Endodermal cell (in vitro differentiated cells): ENCODE data around the gene PDE4D. TPM values are rescaled to one million over a fixed set of nuclear protein-coding genes. Genes with fewer than 3 reads are reported as not detected.
"Not testable (repeated sequence)": the region's sequence is repeated elsewhere in the genome, so short reads cannot be mapped to it uniquely, and the experiment has no call there.

Source experiments
- DNase-seq: peaks from one replicate; pipeline ENCODE4 v3.0.0-alpha.2; 2017
- H3K27ac ChIP-seq: 2 replicates; pipeline ENCODE4 v1.5.1; 2013; ENCODE audit warnings: mild to moderate bottlenecking, low read depth, low read length, moderate library complexity
- H3K27me3 ChIP-seq: 2 replicates; pipeline ENCODE4 v1.6.1; 2013; ENCODE audit warnings: mild to moderate bottlenecking, low read length, moderate library complexity; ENCODE audit not compliant: insufficient read depth, control insufficient read depth, poor library complexity, severe bottlenecking
- H3K36me3 ChIP-seq: 2 replicates; pipeline ENCODE4 v1.7.0; 2013; ENCODE audit warnings: mild to moderate bottlenecking, low read length, moderate library complexity; ENCODE audit not compliant: control insufficient read depth, insufficient read depth
- H3K4me1 ChIP-seq: one replicate; pipeline ENCODE4 v1.7.0; 2013; ENCODE audit warnings: low read length; ENCODE audit not compliant: control insufficient read depth, insufficient read depth
- H3K4me3 ChIP-seq: 2 replicates; pipeline ENCODE4 v1.5.1; 2013; ENCODE audit warnings: mild to moderate bottlenecking, low read length, moderate library complexity
- H3K9ac ChIP-seq: 2 replicates; pipeline ENCODE4 v1.6.1; 2013; ENCODE audit warnings: mild to moderate bottlenecking, low read length, moderate library complexity; ENCODE audit not compliant: poor library complexity, severe bottlenecking; ENCODE audit errors: extremely low read depth
- H3K9me3 ChIP-seq: 2 replicates; pipeline ENCODE4 v1.6.1; 2013; ENCODE audit warnings: mild to moderate bottlenecking, low read length, moderate library complexity; ENCODE audit not compliant: control insufficient read depth
- H3K27ac Mint-ChIP-seq: 2 replicates; pipeline ENCODE4 v1.8.0; 2020; ENCODE audit warnings: mixed read lengths
- H3K27me3 Mint-ChIP-seq: 2 replicates; pipeline ENCODE4 v1.8.0; 2021; ENCODE audit warnings: mild to moderate bottlenecking, mixed read lengths; ENCODE audit not compliant: insufficient read depth
- H3K36me3 Mint-ChIP-seq: 2 replicates; pipeline ENCODE4 v1.8.0; 2020; ENCODE audit warnings: low read depth, mixed read lengths
- H3K4me1 Mint-ChIP-seq: 2 replicates; pipeline ENCODE4 v1.8.0; 2020; ENCODE audit warnings: mixed read lengths
- H3K4me3 Mint-ChIP-seq: 2 replicates; pipeline ENCODE4 v1.8.0; 2020; ENCODE audit warnings: mild to moderate bottlenecking, moderate library complexity, mixed read lengths
- H3K9me3 Mint-ChIP-seq: 2 replicates; pipeline ENCODE4 v1.8.0; 2020; ENCODE audit warnings: mild to moderate bottlenecking, mixed read lengths
- WGBS, 2 experiments: methylation state at CpG; one replicate each; pipeline versions ENCODE4 v1.1.5 to v1.1.7; 2013; ENCODE audit warnings: missing lambda C conversion rate in 2 of 2, mixed read lengths in 1 of 2; ENCODE audit not compliant: insufficient coverage in 1 of 2, insufficient read length in 1 of 2; 5-methylcytosine and 5-hydroxymethylcytosine counted together
- total RNA-seq, 2 donors: library from RNA; stranded (reverse); fragmentation: NEBNext Ultra II Directional in 1 of 2; extraction: Animal tissue kit (Norgen Biotek cat#: 25700) in 1 of 2; gene quantifications; 2 replicates in 1 of 2; 3 replicates in 1 of 2; pipeline ENCODE4 v1.2.1, GENCODE V29; 2021
- TF ChIP-seq, protein P1 (sequence below): fragments of 200-600 bp; sonication (generic); conservative IDR thresholded peaks from 2 replicates; pipeline ENCODE4 v1.5.0; 2021; ENCODE audit warnings: antibody characterized with exemption, mild to moderate bottlenecking

PDE4D gene
- total RNA-seq, 2 donors from 2014 or later, result 9.2 to 11.4 TPM

GRCh38 chr5:59753599-59753998, 139.9 kb downstream of the PDE4D start:
- H3K27me3 Mint-ChIP-seq, result peaks cover 9% of the 10 kb centered on the region
- H3K4me3 Mint-ChIP-seq, result no peak overlapping the region

DNA sequence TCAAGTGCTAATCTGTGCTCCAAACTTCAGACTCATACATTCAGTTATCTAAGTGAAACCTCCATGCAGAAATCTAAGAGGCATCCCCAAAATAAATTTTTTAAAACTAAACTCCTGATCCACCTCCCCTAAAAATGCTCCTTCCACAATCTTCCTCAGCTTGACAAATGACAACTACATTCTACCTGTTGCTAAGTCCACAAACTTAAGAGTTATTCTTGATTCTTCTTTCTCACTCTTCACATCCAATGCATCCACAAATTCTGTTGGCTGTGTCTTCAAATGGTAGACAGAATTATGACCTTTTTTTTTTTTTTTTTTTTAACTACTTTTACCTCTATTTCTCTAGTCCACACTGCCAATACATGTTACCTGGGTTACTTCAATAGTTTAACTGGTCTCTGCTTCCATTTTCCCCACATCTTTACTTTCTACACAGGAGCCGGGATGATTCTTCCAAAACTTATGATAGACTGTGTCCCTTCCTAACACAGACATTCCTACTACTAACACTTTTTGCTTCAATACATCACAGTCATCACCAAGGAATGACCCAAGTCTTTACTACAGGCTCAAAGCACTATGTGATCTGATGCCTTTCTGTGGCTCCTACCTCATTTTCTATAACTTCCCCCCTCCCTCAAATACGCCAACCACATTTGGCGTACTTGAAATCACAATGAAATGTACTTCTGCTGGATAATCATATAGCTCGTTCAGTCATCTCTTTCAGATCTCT, 143.6 kb downstream of the PDE4D start:
- Mint-ChIP-seq H3K9me3 (no peaks in the 10 kb centered on the region), H3K27ac (no peak overlapping the region), H3K4me1 (no peaks in the 10 kb centered on the region), H3K36me3 (no peaks in the 10 kb centered on the region), H3K27me3 (peaks cover 9% of the 10 kb centered on the region), H3K4me3 (no peak overlapping the region)
- H3K9me3 ChIP-seq, result no peaks in the 10 kb centered on the region
- H3K27ac ChIP-seq, result no peak overlapping the region
- DNase-seq, result no peak
- no peaks in the 10 kb centered on the region for H3K27me3 ChIP-seq
- 90 to 91% methylated on average over 4 of the region's 4 CpGs for WGBS, 2 experiments
- H3K4me3 ChIP-seq, result no peak overlapping the region
- H3K9ac ChIP-seq, result no peak overlapping the region
- no peaks in the 10 kb centered on the region for H3K4me1 ChIP-seq
- no peaks in the 10 kb centered on the region for H3K36me3 ChIP-seq
- TF ChIP-seq, protein P1, sequence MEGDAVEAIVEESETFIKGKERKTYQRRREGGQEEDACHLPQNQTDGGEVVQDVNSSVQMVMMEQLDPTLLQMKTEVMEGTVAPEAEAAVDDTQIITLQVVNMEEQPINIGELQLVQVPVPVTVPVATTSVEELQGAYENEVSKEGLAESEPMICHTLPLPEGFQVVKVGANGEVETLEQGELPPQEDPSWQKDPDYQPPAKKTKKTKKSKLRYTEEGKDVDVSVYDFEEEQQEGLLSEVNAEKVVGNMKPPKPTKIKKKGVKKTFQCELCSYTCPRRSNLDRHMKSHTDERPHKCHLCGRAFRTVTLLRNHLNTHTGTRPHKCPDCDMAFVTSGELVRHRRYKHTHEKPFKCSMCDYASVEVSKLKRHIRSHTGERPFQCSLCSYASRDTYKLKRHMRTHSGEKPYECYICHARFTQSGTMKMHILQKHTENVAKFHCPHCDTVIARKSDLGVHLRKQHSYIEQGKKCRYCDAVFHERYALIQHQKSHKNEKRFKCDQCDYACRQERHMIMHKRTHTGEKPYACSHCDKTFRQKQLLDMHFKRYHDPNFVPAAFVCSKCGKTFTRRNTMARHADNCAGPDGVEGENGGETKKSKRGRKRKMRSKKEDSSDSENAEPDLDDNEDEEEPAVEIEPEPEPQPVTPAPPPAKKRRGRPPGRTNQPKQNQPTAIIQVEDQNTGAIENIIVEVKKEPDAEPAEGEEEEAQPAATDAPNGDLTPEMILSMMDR, result no peak

More at GRCh38 chr5:59753599-59753998, 139.9 kb downstream of the PDE4D start:
- no peaks in the 10 kb centered on the region for H3K4me1 ChIP-seq
- H3K9me3 ChIP-seq, result no peaks in the 10 kb centered on the region
- no peaks in the 10 kb centered on the region for H3K4me1 Mint-ChIP-seq
- H3K9me3 Mint-ChIP-seq, result no peaks in the 10 kb centered on the region
- WGBS, 2 experiments, result 92 to 100% methylated on average over 2 to 3 of the region's 3 CpGs
- H3K4me3 ChIP-seq, result no peak overlapping the region
- H3K36me3 ChIP-seq, result no peaks in the 10 kb centered on the region
- H3K27me3 ChIP-seq, result no peaks in the 10 kb centered on the region
- H3K36me3 Mint-ChIP-seq, result no peaks in the 10 kb centered on the region
- TF ChIP-seq, protein P1, result no peak
- no peak for DNase-seq
- H3K27ac ChIP-seq, result no peak overlapping the region
- no peak overlapping the region for H3K9ac ChIP-seq
- no peak overlapping the region for H3K27ac Mint-ChIP-seq

GRCh38 chr5:59748036-59748663, 145.4 kb downstream of the PDE4D start:
- H3K27ac Mint-ChIP-seq, H3K27me3 ChIP-seq, H3K36me3 Mint-ChIP-seq, H3K9ac ChIP-seq, H3K9me3 ChIP-seq, DNase-seq, H3K4me1 Mint-ChIP-seq, H3K27ac ChIP-seq, H3K4me3 ChIP-seq, H3K4me1 ChIP-seq, H3K27me3 Mint-ChIP-seq, H3K36me3 ChIP-seq, H3K4me3 Mint-ChIP-seq, H3K9me3 Mint-ChIP-seq: not testable (repeated sequence)
- 73% methylated on average over 3 of the region's 4 CpGs; no CpG with 5 or more reads in 1 of the 2 experiments for WGBS, 2 experiments
